H1 (cell line): ENCODE results near the gene TPM2. TPM values are rescaled to one million over a fixed set of nuclear protein-coding genes. Genes with fewer than 3 reads are reported as not detected.
A peak's percentile ranks its signal among the peaks of the same experiment; 100 is the strongest.

Experiments
- CTCF ChIA-PET: fragments of 300-600 bp; sonication (Branson Sonifier 250); formaldehyde crosslinking; loops from one replicate; lab custom pipeline; 2021; ENCODE audit not compliant: partially characterized antibody; lab: Charles Lee
- POLR2A ChIA-PET: fragments of 300-600 bp; sonication (Branson Sonifier 250); formaldehyde crosslinking; loops from one replicate; lab custom pipeline; 2021; ENCODE audit warnings: inconsistent platforms; ENCODE audit not compliant: partially characterized antibody; lab: Charles Lee
- DNase-seq, 2 experiments: peaks; one replicate each; pipeline versions ENCODE4 v3.0.0 to v3.0.0-alpha.2; 2010 to 2022; ENCODE audit warnings: low spot score in 2 of 2, low read depth in 1 of 2, mixed read lengths in 1 of 2
- FAIRE-seq: peaks from 2 replicates; lab custom pipeline; 2011; peaks lifted over from hg19 to GRCh38; lab: Jason Lieb, UNC
- H2AFZ ChIP-seq: 2 replicates; pipeline ENCODE4 v1.8.1; 2012; ENCODE audit warnings: low read length, inconsistent platforms
- H2AK5ac ChIP-seq: 2 replicates; pipeline ENCODE4 v1.6.1; 2013; ENCODE audit warnings: low read depth, low read length
- H2BK120ac ChIP-seq: replicated peaks from 2 replicates; pipeline ENCODE3; 2013; ENCODE audit warnings: low read depth, low read length, inconsistent platforms
- H2BK12ac ChIP-seq: 2 replicates; pipeline ENCODE4 v1.6.1; 2013; ENCODE audit warnings: low read depth, low read length
- H2BK15ac ChIP-seq: 2 replicates; pipeline ENCODE4 v1.6.1; 2013; ENCODE audit warnings: low read length
- H2BK20ac ChIP-seq: 2 replicates; pipeline ENCODE4 v1.6.1; 2013; ENCODE audit warnings: low read length
- H2BK5ac ChIP-seq: 2 replicates; pipeline ENCODE4 v1.6.1; 2013; ENCODE audit warnings: low read depth, low read length
- H3K14ac ChIP-seq: 2 replicates; pipeline ENCODE4 v1.6.1; 2013; ENCODE audit warnings: inconsistent platforms; ENCODE audit not compliant: insufficient read length
- H3K18ac ChIP-seq: 2 replicates; pipeline ENCODE4 v1.6.1; 2013; ENCODE audit warnings: low read length; ENCODE audit errors: extremely low read depth
- H3K23ac ChIP-seq: 2 replicates; pipeline ENCODE4 v1.6.1; 2013; ENCODE audit warnings: inconsistent platforms; ENCODE audit not compliant: insufficient read length
- H3K23me2 ChIP-seq: 2 replicates; pipeline ENCODE4 v1.6.1; 2013; ENCODE audit warnings: low read depth, low read length
- H3K27ac ChIP-seq: 2 replicates; pipeline ENCODE4 v1.6.1; 2011; ENCODE audit warnings: low read depth, low read length, inconsistent platforms
- H3K27me3 ChIP-seq, 4 experiments: replicated peaks in 1 of 4; 1 replicate in 1 of 4; 2 replicates in 3 of 4; pipeline versions ENCODE4 v1.6.1 to v1.8.1; 2011 to 2013; ENCODE audit warnings: low read length in 3 of 4, mild to moderate bottlenecking in 3 of 4, inconsistent platforms in 2 of 4, mixed read lengths in 2 of 4, moderate library complexity in 1 of 4; ENCODE audit not compliant: control insufficient read depth in 3 of 4, insufficient read depth in 3 of 4; ENCODE audit errors: extremely low read depth in 1 of 4
- H3K36me3 ChIP-seq, 4 experiments: 2 replicates each; pipeline versions ENCODE4 v1.6.1 to v1.8.1; 2011 to 2013; ENCODE audit warnings: mild to moderate bottlenecking in 4 of 4, low read length in 3 of 4, moderate library complexity in 2 of 4, control low read depth in 1 of 4, inconsistent platforms in 1 of 4; ENCODE audit not compliant: insufficient read depth in 4 of 4, control insufficient read depth in 2 of 4
- H3K4ac ChIP-seq: replicated peaks from 2 replicates; pipeline ENCODE3; 2013; ENCODE audit warnings: low read length, low read depth, mixed read lengths, inconsistent platforms; ENCODE audit not compliant: insufficient read length
- H3K4me1 ChIP-seq, 4 experiments: replicated peaks in 1 of 4; 1 replicate in 1 of 4; 2 replicates in 3 of 4; pipeline versions ENCODE4 v1.6.1 to v1.8.1; 2011 to 2013; ENCODE audit warnings: low read length in 3 of 4, inconsistent platforms in 2 of 4, mixed read lengths in 1 of 4; ENCODE audit not compliant: insufficient read depth in 4 of 4, control insufficient read depth in 3 of 4
- H3K4me2 ChIP-seq, 2 experiments: 2 replicates each; pipeline versions ENCODE4 v1.6.1 to v1.8.1; 2011 to 2013; ENCODE audit warnings: low read depth in 2 of 2, low read length in 2 of 2, control low read depth in 1 of 2, inconsistent platforms in 1 of 2, mild to moderate bottlenecking in 1 of 2; ENCODE audit not compliant: insufficient read depth in 1 of 2
- H3K4me3 ChIP-seq, 4 experiments: fragments of 200-600, 300-600 bp in 1 of 4; sonication (generic), shearing (Covaris generic), sonication (Bioruptor Twin) in 1 of 4; 2 replicates each; pipeline versions ENCODE4 v1.5.1 to v1.8.1; 2011 to 2016; ENCODE audit warnings: low read length in 4 of 4, low read depth in 3 of 4, control low read depth in 2 of 4, inconsistent platforms in 2 of 4, mild to moderate bottlenecking in 2 of 4, mixed read lengths in 1 of 4, moderate library complexity in 1 of 4; ENCODE audit not compliant: insufficient read depth in 2 of 4; ENCODE audit errors: extremely low read depth in 1 of 4
- H3K56ac ChIP-seq: replicated peaks from 2 replicates; pipeline ENCODE3; 2013; ENCODE audit warnings: low read depth, mild to moderate bottlenecking, mixed read lengths, low read length, inconsistent platforms; ENCODE audit not compliant: insufficient read length
- H3K79me1 ChIP-seq: 2 replicates; pipeline ENCODE4 v1.6.1; 2013; ENCODE audit warnings: low read depth, low read length, control low read depth
- H3K79me2 ChIP-seq, 2 experiments: 2 replicates each; pipeline versions ENCODE4 v1.6.1 to v1.8.1; 2012 to 2013; ENCODE audit warnings: low read length in 2 of 2, mild to moderate bottlenecking in 2 of 2, inconsistent platforms in 1 of 2; ENCODE audit not compliant: insufficient read depth in 2 of 2, control insufficient read depth in 1 of 2
- H3K9ac ChIP-seq, 4 experiments: replicated peaks in 1 of 4; 1 replicate in 1 of 4; 2 replicates in 3 of 4; pipeline versions ENCODE4 v1.6.1 to v1.8.1; 2011 to 2013; ENCODE audit warnings: low read depth in 3 of 4, low read length in 3 of 4, control low read depth in 2 of 4, mild to moderate bottlenecking in 2 of 4, moderate library complexity in 2 of 4, inconsistent platforms in 1 of 4; ENCODE audit errors: extremely low read depth in 1 of 4
- H3K9me3 ChIP-seq, 2 experiments: 2 replicates each; pipeline versions ENCODE4 v1.6.1 to v1.8.1; 2012 to 2013; ENCODE audit warnings: mild to moderate bottlenecking in 2 of 2, moderate library complexity in 2 of 2, control low read depth in 1 of 2, inconsistent platforms in 1 of 2, low read depth in 1 of 2, low read length in 1 of 2, mixed read lengths in 1 of 2; ENCODE audit not compliant: insufficient read depth in 2 of 2
- H4K20me1 ChIP-seq, 2 experiments: replicated peaks in 1 of 2; 2 replicates each; pipeline versions ENCODE3 to v1.8.1; 2011 to 2013; ENCODE audit warnings: inconsistent platforms in 2 of 2, low read length in 2 of 2, mild to moderate bottlenecking in 1 of 2; ENCODE audit not compliant: insufficient read depth in 2 of 2, control insufficient read depth in 1 of 2
- H4K5ac ChIP-seq: 2 replicates; pipeline ENCODE4 v1.6.1; 2013; ENCODE audit warnings: low read length, low read depth, mixed read lengths, inconsistent platforms; ENCODE audit not compliant: insufficient read length
- H4K8ac ChIP-seq: 2 replicates; pipeline ENCODE4 v1.8.0; 2013; ENCODE audit warnings: mild to moderate bottlenecking, moderate library complexity, low read length, inconsistent platforms; ENCODE audit not compliant: insufficient read depth; ENCODE audit errors: extremely low read depth
- H4K91ac ChIP-seq: replicated peaks from 2 replicates; pipeline ENCODE3; 2013; ENCODE audit warnings: low read length, mixed read lengths, inconsistent platforms; ENCODE audit not compliant: insufficient read length
- ASH2L ChIP-seq: fragments of 200-600, 300-600 bp; sonication (generic); IDR thresholded peaks from one replicate; pipeline ENCODE4 v1.7.1; 2017; ENCODE audit warnings: low read length
- BACH1 ChIP-seq: IDR thresholded peaks from 2 replicates; pipeline ENCODE4 v1.6.1; 2012; ENCODE audit warnings: low read length, improper control_type of control experiment
- CBX5 ChIP-seq: fragments of 300-800, 300-1000 bp; sonication (generic); IDR thresholded peaks from 2 replicates; pipeline ENCODE4 v1.7.1; 2016; ENCODE audit warnings: antibody characterized with exemption, low read length, low read depth
- CEBPB ChIP-seq: IDR thresholded peaks from 2 replicates; pipeline ENCODE4 v1.6.1; 2012; ENCODE audit warnings: low read depth, low read length
- GTF2F1 ChIP-seq: IDR thresholded peaks from 2 replicates; pipeline ENCODE4 v1.6.1; 2012; ENCODE audit warnings: low read depth, low read length, improper control_type of control experiment, borderline replicate concordance
- JUN ChIP-seq: IDR thresholded peaks from 2 replicates; pipeline ENCODE4 v1.6.1; 2011; ENCODE audit warnings: low read depth, mild to moderate bottlenecking, improper control_type of control experiment, low read length
- POLR2A ChIP-seq, 2 experiments: IDR thresholded peaks; 1 replicate in 1 of 2; 2 replicates in 1 of 2; pipeline ENCODE4 v1.6.1; 2011; ENCODE audit warnings: low read depth in 2 of 2, low read length in 2 of 2, mild to moderate bottlenecking in 2 of 2; ENCODE audit errors: control extremely low read depth in 1 of 2
- SIN3A ChIP-seq, 2 experiments: IDR thresholded peaks in 1 of 2; conservative IDR thresholded peaks in 1 of 2; 2 replicates each; pipeline ENCODE4 v1.6.1; 2011 to 2012; ENCODE audit warnings: low read length in 2 of 2, improper control_type of control experiment in 1 of 2, low read depth in 1 of 2, mild to moderate bottlenecking in 1 of 2
- SP1 ChIP-seq: IDR thresholded peaks from 2 replicates; pipeline ENCODE4 v1.6.1; 2011; ENCODE audit warnings: low read depth, low read length
- SRF ChIP-seq: IDR thresholded peaks from 2 replicates; pipeline ENCODE4 v1.6.1; 2011; ENCODE audit warnings: mild to moderate bottlenecking, low read depth, low read length, moderate library complexity
- SUZ12 ChIP-seq: fragments of 200-600 bp; sonication (generic); IDR thresholded peaks from 2 replicates; pipeline ENCODE4 v1.6.1; 2012; ENCODE audit warnings: mild to moderate bottlenecking, inconsistent platforms, low read length, moderate library complexity, mixed read lengths
- TCF12 ChIP-seq: IDR thresholded peaks from 2 replicates; pipeline ENCODE4 v1.6.1; 2011; ENCODE audit warnings: low read depth, mild to moderate bottlenecking, low read length
- TEAD4 ChIP-seq: IDR thresholded peaks from 2 replicates; pipeline ENCODE4 v1.6.1; 2012; ENCODE audit warnings: low read depth, low read length, inconsistent platforms, mixed read lengths
- WGBS, 2 experiments: shearing (Covaris generic) in 1 of 2; methylation state at CpG; one replicate each; pipeline versions ENCODE4 v1.1.6 to v1.1.7; 2013 to 2015; ENCODE audit warnings: low lambda C conversion rate in 2 of 2, mixed read lengths in 2 of 2, inconsistent platforms in 1 of 2, low coverage in 1 of 2, missing lambda C conversion rate in 1 of 2; ENCODE audit not compliant: insufficient replicate concordance in 2 of 2, insufficient coverage in 1 of 2, insufficient read length in 1 of 2; ENCODE audit errors: extremely low coverage in 1 of 2, missing lambda C conversion rate in 1 of 2; 5-methylcytosine and 5-hydroxymethylcytosine counted together
- polyA plus RNA-seq, 7 experiments: library from polyadenylated mRNA; depleted of rRNA in 3 of 7; stranded (reverse) in 5 of 7; unstranded in 2 of 7; fragments of >200 nt in 5 of 7; fragments of 200-250 nt in 2 of 7; gene quantifications; 1 replicate in 5 of 7; 2 replicates in 1 of 7; 4 replicates in 1 of 7; pipeline versions ENCODE4 v1.2.1 to v1.2.3, GENCODE V29; 2011 to 2013; ENCODE audit warnings: missing spikeins in 2 of 7, mixed read lengths in 2 of 7
- total RNA-seq: library from RNA; stranded (reverse); fragmentation: NEBNext Ultra II Directional; extraction: Animal tissue kit (Norgen Biotek cat#: 25700); gene quantifications from 2 replicates; pipeline ENCODE4 v1.2.1, GENCODE V29; 2021

Gene TPM2
- total and polyA plus RNA-seq, 2 of the 8 experiments (the other 6 are each of a cell fraction or from before 2014, with no cell fraction given) = 62.5 to 181 TPM

GRCh38 chr9:35680331-35681105 is 9.2 kb downstream of the TPM2 start:
- WGBS, 2 experiments = 57% methylated on average over 15 of the region's 15 CpGs; no CpG with 5 or more reads in 1 of the 2 experiments
- FAIRE-seq = peak; percentile 87
- no peak for TF ChIP-seq SRF
- no peak for TF ChIP-seq CBX5
- TF ChIP-seq JUN = no peak
- TF ChIP-seq TEAD4 = no peak
- TF ChIP-seq SIN3A (conservative IDR thresholded peaks at IDR 0.05 in 1 of 2, IDR thresholded peaks at IDR 0.05 in 1 of 2; ENCODE audit: low read depth in 1 of 2, low read length in 2 of 2) = 0 out of 4 replicates have a peak, but pooled peaks have one; percentile 19 to 33
- no peak for TF ChIP-seq SP1
- peak in 1 of 2 experiments; percentile 49; a peak in 1 of 3 replicates for TF ChIP-seq POLR2A (IDR thresholded peaks at IDR 0.05; ENCODE audit: control extremely low read depth in 1 of 2, low read depth in 2 of 2, low read length in 2 of 2)
- no peak for TF ChIP-seq BACH1
- TF ChIP-seq CEBPB = no peak
- TF ChIP-seq GTF2F1 = no peak
- TF ChIP-seq ASH2L = no peak
- no peak for TF ChIP-seq SUZ12
- TF ChIP-seq TCF12 = no peak

More at GRCh38 chr9:35680331-35681105, 9.2 kb downstream of the TPM2 start:
- Histone ChIP-seq H3K36me3 (peaks cover 13 to 37% (median 26%) of the 10 kb centered on the region in 4 experiments), H2AFZ (no peak overlapping the region), H3K79me2 (no peaks in the 10 kb centered on the region), H3K4me2 (0 out of 4 replicates have a peak overlapping the region, but pooled peaks of 1 of the 2 experiments have one; percentile 6), H3K18ac (no peak overlapping the region), H3K79me1 (no peaks in the 10 kb centered on the region), H3K9me3 (no peaks in the 10 kb centered on the region), H4K20me1 (peaks cover 2 to 6% of the 10 kb centered on the region in 2 experiments), H3K14ac (no peak overlapping the region), H3K27me3 (peaks cover 0 to 3% (median 1%) of the 10 kb centered on the region in 4 experiments; a peak in 3 of 7 replicates), H3K27ac (no peak overlapping the region), H3K23me2 (peaks cover 2% of the 10 kb centered on the region; the same call in 1 of the 2 replicates), H4K91ac (peak overlapping the region; percentile 42), H2BK15ac (no peak overlapping the region), H2BK5ac (no peak overlapping the region; the same call in 1 of the 2 replicates), H3K23ac (no peak overlapping the region), H4K8ac (peak overlapping the region; percentile 77; the same call in 1 of the 2 replicates), H3K56ac (no peak overlapping the region), H2BK20ac (no peak overlapping the region), H3K4me3 (no peak overlapping the region), H4K5ac (no peak overlapping the region), H3K4me1 (peaks cover 0 to 8% (median 4%) of the 10 kb centered on the region in 4 experiments; a peak in 5 of 7 replicates), H2BK12ac (0 out of 2 replicates have a peak overlapping the region, but pooled peaks have one; percentile 32), H2BK120ac (no peak overlapping the region), H3K4ac (no peak overlapping the region), H2AK5ac (no peak overlapping the region), H3K9ac (no peak overlapping the region)
- no peak for DNase-seq
- ChIA-PET CTCF (interaction anchor here (0.7 to 2.8 kb wide), 14 partner anchors 11 to 228 kb away, joined by 3 to 23 read pairs (median 4); partner anchors contain the start of genes ARHGEF39, CCDC107 and RMRP), POLR2A (interaction anchor here (0.6 to 8.4 kb wide), 14 partner anchors 9 to 214 kb away, joined by 3 to 55 read pairs (median 4); partner anchors contain the start of genes ARHGEF39, CREB3, TLN1 and TPM2)
